Colonic mucosa (tissue), 4 donors: ENCODE measurements around the gene OR2AE1. TPM values are rescaled to one million over a fixed set of nuclear protein-coding genes. Genes with fewer than 3 reads are reported as not detected.
"Not testable (repeated sequence)": the region's sequence is repeated elsewhere in the genome, so short reads cannot be mapped to it uniquely, and the experiment has no call there.

Experiments used
- DNase-seq: peaks from one replicate; pipeline ENCODE4 v3.0.0-alpha.2; 2020
- H3K27ac ChIP-seq: fragments of 200-600 bp; one replicate; pipeline ENCODE4 v1.8.0; 2021
- H3K27me3 ChIP-seq: fragments of 200-600 bp; one replicate; pipeline ENCODE4 v1.8.0; 2021
- H3K36me3 ChIP-seq: fragments of 200-600 bp; one replicate; pipeline ENCODE4 v1.8.0; 2021
- H3K4me1 ChIP-seq: fragments of 200-600 bp; one replicate; pipeline ENCODE4 v1.8.0; 2021; ENCODE audit warnings: mild to moderate bottlenecking
- H3K4me3 ChIP-seq: fragments of 200-600 bp; one replicate; pipeline ENCODE4 v1.8.0; 2021
- H3K9ac ChIP-seq, 2 donors: one replicate each; pipeline ENCODE4 v1.7.0; 2013; ENCODE audit warnings: control low read depth in 2 of 2, low read depth in 2 of 2, low read length in 2 of 2
- H3K9me3 ChIP-seq: fragments of 200-600 bp; one replicate; pipeline ENCODE4 v1.8.0; 2021
- intact Hi-C: fragments of 100-400 bp; cut with DNase I; formaldehyde crosslinking; loops from one replicate; pipeline ENCODE4 v1.14.1; 2022
- total RNA-seq, 2 donors: library from RNA; stranded (reverse); fragmentation: NEBNext Ultra II Directional in 1 of 2; extraction: Animal tissue kit (Norgen Biotek cat#: 25700) in 1 of 2; gene quantifications; one replicate each; pipeline ENCODE4 v1.2.1, GENCODE V29; 2021
- TF ChIP-seq, protein P1 (sequence below): fragments of 200-600 bp; IDR thresholded peaks from one replicate; pipeline ENCODE4 v1.8.0; 2022; ENCODE audit warnings: antibody characterized with exemption, mild to moderate bottlenecking
- donor health status: healthy.
- donor health status: DM: no; HTN: no; CAD: no.
- donor health status: DM: no; HTN: no; CAD: no.

Gene OR2AE1
- total RNA-seq, 2 donors from 2014 or later = not detected

DNA sequence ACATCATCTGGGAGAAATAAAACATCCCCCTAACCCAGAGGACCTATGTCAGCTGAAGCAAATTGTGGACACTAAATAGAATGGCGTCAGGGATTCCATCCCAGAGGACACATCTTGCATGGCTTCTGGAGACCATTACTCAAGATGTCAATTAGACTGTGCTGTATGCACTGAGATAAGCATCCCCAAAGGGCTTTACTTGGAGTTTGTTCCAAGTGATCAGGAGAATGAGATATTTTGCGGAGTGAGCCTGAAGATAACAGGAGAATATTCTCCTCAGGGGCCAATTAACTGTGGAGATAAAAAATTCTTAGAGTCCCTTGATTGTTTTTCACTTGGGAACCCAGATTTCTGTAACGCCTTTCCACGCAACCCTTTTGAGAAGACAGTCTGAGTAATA, 4.5 kb upstream of the OR2AE1 start:
- intact Hi-C loops = no loop called here
- H3K9ac ChIP-seq = no peak overlapping the region
- no peak for DNase-seq
- TF ChIP-seq, protein P1, sequence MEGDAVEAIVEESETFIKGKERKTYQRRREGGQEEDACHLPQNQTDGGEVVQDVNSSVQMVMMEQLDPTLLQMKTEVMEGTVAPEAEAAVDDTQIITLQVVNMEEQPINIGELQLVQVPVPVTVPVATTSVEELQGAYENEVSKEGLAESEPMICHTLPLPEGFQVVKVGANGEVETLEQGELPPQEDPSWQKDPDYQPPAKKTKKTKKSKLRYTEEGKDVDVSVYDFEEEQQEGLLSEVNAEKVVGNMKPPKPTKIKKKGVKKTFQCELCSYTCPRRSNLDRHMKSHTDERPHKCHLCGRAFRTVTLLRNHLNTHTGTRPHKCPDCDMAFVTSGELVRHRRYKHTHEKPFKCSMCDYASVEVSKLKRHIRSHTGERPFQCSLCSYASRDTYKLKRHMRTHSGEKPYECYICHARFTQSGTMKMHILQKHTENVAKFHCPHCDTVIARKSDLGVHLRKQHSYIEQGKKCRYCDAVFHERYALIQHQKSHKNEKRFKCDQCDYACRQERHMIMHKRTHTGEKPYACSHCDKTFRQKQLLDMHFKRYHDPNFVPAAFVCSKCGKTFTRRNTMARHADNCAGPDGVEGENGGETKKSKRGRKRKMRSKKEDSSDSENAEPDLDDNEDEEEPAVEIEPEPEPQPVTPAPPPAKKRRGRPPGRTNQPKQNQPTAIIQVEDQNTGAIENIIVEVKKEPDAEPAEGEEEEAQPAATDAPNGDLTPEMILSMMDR = no peak
- no peaks in the 10 kb centered on the region for H3K36me3 ChIP-seq
- H3K9me3 ChIP-seq = no peaks in the 10 kb centered on the region
- no peak overlapping the region for H3K27ac ChIP-seq
- H3K4me3 ChIP-seq = no peak overlapping the region
- H3K27me3 ChIP-seq = no peaks in the 10 kb centered on the region
- no peaks in the 10 kb centered on the region for H3K4me1 ChIP-seq

DNA sequence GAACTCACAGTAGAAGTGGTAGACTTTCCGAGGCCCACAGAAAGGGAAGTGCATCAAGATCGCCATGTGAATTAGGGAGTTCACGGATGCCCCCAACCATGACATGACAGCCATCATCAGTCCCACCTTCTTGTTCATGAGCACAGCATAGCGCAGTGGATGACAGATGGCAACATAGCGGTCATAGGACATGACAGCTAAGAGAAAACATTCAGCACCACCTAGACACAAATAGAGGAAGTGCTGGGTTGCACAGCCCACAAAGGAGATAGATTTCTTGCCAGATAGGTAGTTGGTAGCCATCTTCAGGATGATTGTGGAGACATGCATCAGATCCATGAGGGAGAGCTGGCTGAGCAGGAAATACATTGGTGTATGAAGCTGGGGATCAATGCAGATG, 342 bp downstream of the OR2AE1 start:
- intact Hi-C loops = no loop called here
- H3K4me3 ChIP-seq = no peak overlapping the region
- H3K9me3 ChIP-seq = no peaks in the 10 kb centered on the region

GRCh38 chr7:99868246-99868645, 8.6 kb downstream of the OR2AE1 start:
- H3K4me1 ChIP-seq = no peaks in the 10 kb centered on the region
- H3K27ac ChIP-seq = no peak overlapping the region
- TF ChIP-seq, protein P1 = no peak
- H3K27me3 ChIP-seq = no peaks in the 10 kb centered on the region
- intact Hi-C loops = no loop called here
- no peaks in the 10 kb centered on the region for H3K36me3 ChIP-seq
- DNase-seq = no peak
- H3K9ac ChIP-seq = no peak overlapping the region
- H3K9me3 ChIP-seq = no peaks in the 10 kb centered on the region
- H3K4me3 ChIP-seq = no peak overlapping the region

More for the DNA sequence above, 342 bp downstream of the OR2AE1 start:
- TF ChIP-seq, protein P1 = no peak
- no peak overlapping the region for H3K9ac ChIP-seq
- no peaks in the 10 kb centered on the region for H3K27me3 ChIP-seq
- no peak for DNase-seq
- H3K4me1 ChIP-seq = no peaks in the 10 kb centered on the region
- H3K27ac ChIP-seq = no peak overlapping the region
- H3K36me3 ChIP-seq = no peaks in the 10 kb centered on the region

- DNase-seq, intact Hi-C loops, H3K27ac ChIP-seq, H3K9me3 ChIP-seq, H3K36me3 ChIP-seq, H3K27me3 ChIP-seq, H3K4me3 ChIP-seq, H3K9ac ChIP-seq, H3K4me1 ChIP-seq: not testable (repeated sequence)
These were observed 9.4 kb downstream of the OR2AE1 start for GRCh38 chr7:99867477-99867876.

DNA sequence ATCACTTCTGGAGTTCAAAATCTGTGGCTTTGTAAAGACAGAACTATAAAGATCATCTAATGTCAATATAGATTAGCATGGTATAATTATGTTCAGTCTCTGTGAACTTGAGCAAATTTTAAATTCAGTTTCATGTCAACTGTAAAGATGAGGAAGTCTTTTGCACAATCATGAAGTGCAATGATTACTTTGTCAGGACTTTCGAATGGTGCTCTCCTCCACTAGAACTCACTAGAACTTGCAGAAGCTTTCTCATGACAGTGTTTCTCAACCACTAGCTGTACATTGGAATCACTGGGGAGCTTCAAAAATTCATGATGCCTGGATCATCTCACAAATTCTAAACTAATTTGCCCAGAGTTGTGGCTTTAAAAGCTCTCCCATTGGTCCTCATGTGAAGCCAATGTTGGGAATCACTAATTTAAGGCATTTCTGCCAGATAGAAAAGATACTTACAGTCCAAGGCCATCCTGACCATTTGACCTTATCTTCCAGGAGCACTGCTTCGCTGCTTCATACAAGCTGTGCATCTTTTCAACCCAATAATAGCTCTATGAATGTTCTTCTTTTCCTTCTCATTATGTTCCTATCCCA, 12.9 kb downstream of the OR2AE1 start:
- Histone ChIP-seq H3K4me1 (no peaks in the 10 kb centered on the region), H3K27ac (no peak overlapping the region), H3K9me3 (no peaks in the 10 kb centered on the region), H3K4me3 (no peak overlapping the region), H3K9ac (no peak overlapping the region), H3K27me3 (no peaks in the 10 kb centered on the region), H3K36me3 (no peaks in the 10 kb centered on the region)
- TF ChIP-seq, protein P1 = no peak
- intact Hi-C loops = no loop called here
- no peak for DNase-seq

DNA sequence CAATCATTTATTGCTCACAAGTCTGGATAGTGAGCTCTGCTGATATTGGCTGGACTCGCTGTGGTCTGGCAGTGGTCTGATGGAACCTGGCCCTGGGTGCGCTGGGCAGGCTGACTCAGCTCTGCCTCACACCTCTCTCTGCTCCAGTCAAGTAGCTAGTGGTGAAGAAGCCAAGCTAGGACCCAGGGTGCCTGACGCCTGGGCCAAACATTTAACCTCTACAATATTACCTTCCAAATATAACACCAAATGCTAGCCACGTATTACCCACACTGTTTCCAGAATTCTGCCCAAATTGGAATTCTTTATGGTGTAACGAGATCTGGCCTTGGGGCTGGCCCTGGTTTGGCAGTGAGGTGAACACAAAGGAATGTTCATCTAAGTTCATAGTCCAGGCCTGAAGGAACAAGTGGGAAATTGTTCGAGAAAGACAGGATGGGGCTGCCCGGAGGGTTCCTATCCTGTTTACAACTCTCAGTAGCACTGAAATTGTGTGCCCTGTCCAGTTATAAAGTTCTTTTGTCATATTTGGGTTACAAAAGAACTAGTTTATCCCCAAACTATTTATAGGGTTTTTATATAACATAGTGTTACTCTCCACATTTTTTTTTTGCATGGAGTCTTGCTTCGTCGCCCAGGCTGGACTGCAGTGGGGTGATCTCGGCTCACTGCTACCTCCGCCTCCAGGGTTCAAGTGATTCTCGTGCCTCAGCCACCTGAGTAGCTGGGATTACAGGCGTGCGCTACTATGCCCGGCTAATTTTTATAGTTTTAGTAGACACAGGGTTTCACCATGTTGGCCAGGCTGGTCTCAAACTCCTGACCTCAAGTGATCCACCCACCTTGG, 16.3 kb downstream of the OR2AE1 start:
- Histone ChIP-seq H3K9me3 (no peaks in the 10 kb centered on the region), H3K9ac (no peak overlapping the region), H3K4me1 (no peaks in the 10 kb centered on the region), H3K27ac (no peak overlapping the region), H3K36me3 (no peaks in the 10 kb centered on the region), H3K4me3 (no peak overlapping the region), H3K27me3 (no peaks in the 10 kb centered on the region)
- DNase-seq = no peak
- intact Hi-C loops = no loop called here
- TF ChIP-seq, protein P1 = no peak
